Spleen (tissue), 11 donors: ENCODE data around the gene SPRR2B. TPM values are rescaled to one million over a fixed set of nuclear protein-coding genes. Genes with fewer than 3 reads are reported as not detected.

Source experiments
- DNase-seq: peaks from one replicate; pipeline ENCODE4 v3.0.0-alpha.2; 2020
- H3K27ac ChIP-seq, 8 donors: fragments of 200-600 bp; sonication (generic) in 7 of 8; 1 replicate in 4 of 8; 2 replicates in 4 of 8; pipeline versions ENCODE4 v1.5.0 to v1.8.0; 2016 to 2021; ENCODE audit warnings: inconsistent platforms in 4 of 8, mild to moderate bottlenecking in 4 of 8, moderate library complexity in 1 of 8
- H3K27me3 ChIP-seq, 7 donors: fragments of 200-600 bp; sonication (generic) in 6 of 7; replicated peaks in 1 of 7; 1 replicate in 4 of 7; 2 replicates in 3 of 7; pipeline versions ENCODE4 v1.5.0 to v1.8.0; 2016 to 2021; ENCODE audit warnings: inconsistent platforms in 3 of 7, mild to moderate bottlenecking in 1 of 7
- H3K36me3 ChIP-seq, 6 donors: fragments of 200-600 bp; sonication (generic) in 5 of 6; 1 replicate in 4 of 6; 2 replicates in 2 of 6; pipeline versions ENCODE4 v1.5.0 to v1.8.0; 2016 to 2021; ENCODE audit warnings: inconsistent platforms in 2 of 6
- H3K4me1 ChIP-seq, 6 donors: fragments of 200-600 bp; sonication (generic) in 5 of 6; 1 replicate in 3 of 6; 2 replicates in 3 of 6; pipeline versions ENCODE4 v1.5.0 to v1.8.0; 2016 to 2021; ENCODE audit warnings: inconsistent platforms in 3 of 6
- H3K4me3 ChIP-seq, 8 donors: fragments of 200-600 bp; sonication (generic) in 7 of 8; 1 replicate in 4 of 8; 2 replicates in 4 of 8; pipeline versions ENCODE4 v1.5.0 to v1.8.0; 2016 to 2021; ENCODE audit warnings: inconsistent platforms in 4 of 8, mild to moderate bottlenecking in 4 of 8, moderate library complexity in 2 of 8
- H3K9me3 ChIP-seq, 8 donors: fragments of 200-600 bp; sonication (generic) in 7 of 8; 1 replicate in 4 of 8; 2 replicates in 4 of 8; pipeline versions ENCODE4 v1.5.0 to v1.8.0; 2016 to 2021; ENCODE audit warnings: inconsistent platforms in 4 of 8
- CTCF ChIP-seq, 11 experiments: fragments of 200-600 bp in 7 of 11; fragments of 450-650 bp in 4 of 11; sonication (generic) in 4 of 11; IDR thresholded peaks in 8 of 11; conservative IDR thresholded peaks in 3 of 11; 1 replicate in 7 of 11; 2 replicates in 4 of 11; pipeline versions ENCODE4 v1.4.0 to v1.8.0; 2016 to 2021; ENCODE audit warnings: antibody characterized with exemption in 11 of 11, inconsistent platforms in 4 of 11, mild to moderate bottlenecking in 1 of 11
- POLR2A ChIP-seq, 3 donors: fragments of 450-650 bp; IDR thresholded peaks; one replicate each; pipeline ENCODE4 v1.5.1; 2017; ENCODE audit warnings: antibody characterized with exemption in 3 of 3, mild to moderate bottlenecking in 1 of 3
- POLR2AphosphoS5 ChIP-seq, 3 donors: sonication (generic); formaldehyde crosslinking; IDR thresholded peaks; one replicate each; pipeline ENCODE4 v1.5.1; 2017; ENCODE audit warnings: antibody characterized with exemption in 3 of 3
- WGBS, 5 donors: extraction: QIAGEN DNeasy Blood & Tissue Kit in 3 of 5; methylation state at CpG; one replicate each; pipeline versions ENCODE4 v1.1.5 to v1.1.7; 2013 to 2018; 5-methylcytosine and 5-hydroxymethylcytosine counted together
- intact Hi-C: fragments of 100-400 bp; cut with DNase I; formaldehyde crosslinking; loops from one replicate; pipeline ENCODE4 v1.15.0; 2023; ENCODE audit warnings: low total_unique reads
- polyA plus RNA-seq, 3 donors: library from polyadenylated mRNA; stranded (reverse); fragments of 200-250 nt; gene quantifications; one replicate each; pipeline ENCODE4 v1.2.1, GENCODE V29; 2013
- total RNA-seq, 7 donors: library from RNA; depleted of rRNA in 3 of 7; stranded (reverse); fragments of >200 nt in 3 of 7; fragmentation: NEBNext Ultra II Directional in 4 of 7; extraction: Animal tissue kit (Norgen Biotek cat#: 25700) in 4 of 7; gene quantifications; one replicate each; pipeline versions ENCODE4 v1.1.0 to v1.2.1, GENCODE V29; 2016 to 2021
- donor health status: healthy with polysubstance abuse.
- donor health status: DM: no; HTN: no; CAD: no; lungs with moderate emphysema.
- donor health status: DM: no; HTN: no; CAD: no.
- donor health status: Bipolar disorder and iron deficiency.
- donor health status: healthy.
- donor health status: DM: no; HTN: no; CAD: no.
- donor health status: DM: yes; HTN: yes; CAD: no.

The SPRR2B gene
- total and polyA plus RNA-seq, 10 donors, result not detected

DNA sequence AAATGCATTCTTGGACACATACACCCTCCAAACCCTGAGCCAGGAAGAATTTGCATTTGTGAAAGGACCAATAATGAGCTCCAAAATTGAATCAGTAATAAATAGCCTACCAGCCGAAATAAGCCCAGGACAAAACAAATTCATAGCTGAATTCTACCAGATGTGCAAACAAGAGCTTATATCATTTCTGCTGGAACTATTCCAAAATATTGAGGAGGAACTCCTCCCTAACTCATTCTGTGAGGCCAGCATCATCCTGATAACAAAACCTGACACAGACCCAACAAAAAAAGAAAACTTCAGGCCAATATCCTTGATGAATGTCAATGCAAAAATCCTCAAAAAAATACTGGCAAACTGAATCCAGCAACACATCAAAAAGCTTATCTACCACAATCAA, 16.2 kb upstream of the SPRR2B start:
- WGBS, 5 donors, result 72 to 95% (median 89%) methylated on average over 1 of the region's 1 CpG
- Histone ChIP-seq H3K9me3 (no peaks in the 10 kb centered on the region), H3K27ac (no peak overlapping the region), H3K4me1 (no peaks in the 10 kb centered on the region), H3K4me3 (no peak overlapping the region), H3K27me3 (peaks cover 0 to 12% (median 0%) of the 10 kb centered on the region in 7 donors), H3K36me3 (no peaks in the 10 kb centered on the region)
- TF ChIP-seq CTCF (IDR thresholded peaks at IDR 0.05 in 8 of 11, conservative IDR thresholded peaks at IDR 0.05 in 3 of 11), result no peak
- TF ChIP-seq POLR2AphosphoS5 (IDR thresholded peaks at IDR 0.05), result no peak
- TF ChIP-seq POLR2A (IDR thresholded peaks at IDR 0.05), result no peak
- intact Hi-C loops, result no loop called here
- DNase-seq, result no peak

GRCh38 chr1:153081736-153082135, 10.3 kb upstream of the SPRR2B start:
- H3K4me1 ChIP-seq, result no peaks in the 10 kb centered on the region
- TF ChIP-seq POLR2A (IDR thresholded peaks at IDR 0.05), result no peak
- TF ChIP-seq CTCF (IDR thresholded peaks at IDR 0.05 in 8 of 11, conservative IDR thresholded peaks at IDR 0.05 in 3 of 11), result no peak
- TF ChIP-seq POLR2AphosphoS5 (IDR thresholded peaks at IDR 0.05), result no peak
- 87 to 95% (median 89%) methylated on average over 3 of the region's 3 CpGs for WGBS, 5 donors
- no peak for DNase-seq
- peaks cover 0 to 22% (median 13%) of the 10 kb centered on the region in 8 donors for H3K9me3 ChIP-seq
- H3K36me3 ChIP-seq, result no peaks in the 10 kb centered on the region
- H3K27ac ChIP-seq, result no peak overlapping the region
- no peak overlapping the region for H3K4me3 ChIP-seq
- peaks cover 0 to 12% (median 0%) of the 10 kb centered on the region in 7 donors for H3K27me3 ChIP-seq
- intact Hi-C loops, result no loop called here

- H3K36me3 ChIP-seq, result no peaks in the 10 kb centered on the region
- intact Hi-C loops, result no loop called here
- H3K4me3 ChIP-seq, result no peak overlapping the region
- no peaks in the 10 kb centered on the region for H3K9me3 ChIP-seq
- DNase-seq, result no peak
- H3K27ac ChIP-seq, result no peak overlapping the region
- TF ChIP-seq POLR2AphosphoS5 (IDR thresholded peaks at IDR 0.05) (no peak), POLR2A (IDR thresholded peaks at IDR 0.05) (no peak), CTCF (IDR thresholded peaks at IDR 0.05 in 8 of 11, conservative IDR thresholded peaks at IDR 0.05 in 3 of 11) (no peak)
- 75 to 80% (median 77%) methylated on average over 5 of the region's 5 CpGs for WGBS, 5 donors
- no peaks in the 10 kb centered on the region for H3K27me3 ChIP-seq
- no peaks in the 10 kb centered on the region for H3K4me1 ChIP-seq
Measured at GRCh38 chr1:153072806-153073726, 1.7 kb upstream of the SPRR2B start.

GRCh38 chr1:153070243-153070642, 1.2 kb downstream of the SPRR2B start:
- Histone ChIP-seq H3K4me1 (no peaks in the 10 kb centered on the region), H3K36me3 (no peaks in the 10 kb centered on the region), H3K27ac (no peak overlapping the region), H3K27me3 (peaks cover 0 to 4% (median 0%) of the 10 kb centered on the region in 7 donors), H3K9me3 (no peaks in the 10 kb centered on the region), H3K4me3 (no peak overlapping the region)
- intact Hi-C loops, result no loop called here
- TF ChIP-seq POLR2A (IDR thresholded peaks at IDR 0.05), result no peak
- no peak for TF ChIP-seq POLR2AphosphoS5 (IDR thresholded peaks at IDR 0.05)
- no peak for TF ChIP-seq CTCF (IDR thresholded peaks at IDR 0.05 in 8 of 11, conservative IDR thresholded peaks at IDR 0.05 in 3 of 11)
- DNase-seq, result no peak
- WGBS, 5 donors, result 66 to 88% (median 76%) methylated on average over 2 of the region's 2 CpGs
